GM12801 (cell line): ENCODE data around the gene ATP6V0A1.

ENCODE experiments used
- TF ChIP-seq, protein P1 (sequence below): IDR thresholded peaks from one replicate; pipeline ENCODE4 v1.5.1; 2011; ENCODE audit warnings: control low read depth; ENCODE audit not compliant: insufficient read length; ENCODE audit errors: extremely low read depth

Gene ATP6V0A1

DNA sequence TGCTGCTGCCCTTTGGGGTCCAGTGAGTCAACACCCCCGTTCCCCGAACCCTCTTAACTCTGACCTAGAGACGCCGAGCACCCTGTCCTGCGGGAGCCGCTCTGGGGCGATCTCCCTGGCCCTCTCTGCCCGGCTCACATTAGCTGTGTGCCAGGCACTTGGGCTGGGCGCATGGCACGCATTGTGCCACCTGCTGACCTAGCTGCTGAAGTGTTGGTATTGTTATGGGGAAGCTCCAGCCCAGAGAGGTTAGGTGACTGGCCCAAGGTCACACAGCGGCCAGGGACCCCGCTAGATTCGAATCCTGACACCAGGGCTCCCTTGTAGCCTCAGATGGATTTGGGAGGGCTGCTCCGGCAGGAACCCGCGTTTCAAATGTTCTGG is 95.2 kb downstream of the ATP6V0A1 start:
- TF ChIP-seq, protein P1, sequence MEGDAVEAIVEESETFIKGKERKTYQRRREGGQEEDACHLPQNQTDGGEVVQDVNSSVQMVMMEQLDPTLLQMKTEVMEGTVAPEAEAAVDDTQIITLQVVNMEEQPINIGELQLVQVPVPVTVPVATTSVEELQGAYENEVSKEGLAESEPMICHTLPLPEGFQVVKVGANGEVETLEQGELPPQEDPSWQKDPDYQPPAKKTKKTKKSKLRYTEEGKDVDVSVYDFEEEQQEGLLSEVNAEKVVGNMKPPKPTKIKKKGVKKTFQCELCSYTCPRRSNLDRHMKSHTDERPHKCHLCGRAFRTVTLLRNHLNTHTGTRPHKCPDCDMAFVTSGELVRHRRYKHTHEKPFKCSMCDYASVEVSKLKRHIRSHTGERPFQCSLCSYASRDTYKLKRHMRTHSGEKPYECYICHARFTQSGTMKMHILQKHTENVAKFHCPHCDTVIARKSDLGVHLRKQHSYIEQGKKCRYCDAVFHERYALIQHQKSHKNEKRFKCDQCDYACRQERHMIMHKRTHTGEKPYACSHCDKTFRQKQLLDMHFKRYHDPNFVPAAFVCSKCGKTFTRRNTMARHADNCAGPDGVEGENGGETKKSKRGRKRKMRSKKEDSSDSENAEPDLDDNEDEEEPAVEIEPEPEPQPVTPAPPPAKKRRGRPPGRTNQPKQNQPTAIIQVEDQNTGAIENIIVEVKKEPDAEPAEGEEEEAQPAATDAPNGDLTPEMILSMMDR = no peak

DNA sequence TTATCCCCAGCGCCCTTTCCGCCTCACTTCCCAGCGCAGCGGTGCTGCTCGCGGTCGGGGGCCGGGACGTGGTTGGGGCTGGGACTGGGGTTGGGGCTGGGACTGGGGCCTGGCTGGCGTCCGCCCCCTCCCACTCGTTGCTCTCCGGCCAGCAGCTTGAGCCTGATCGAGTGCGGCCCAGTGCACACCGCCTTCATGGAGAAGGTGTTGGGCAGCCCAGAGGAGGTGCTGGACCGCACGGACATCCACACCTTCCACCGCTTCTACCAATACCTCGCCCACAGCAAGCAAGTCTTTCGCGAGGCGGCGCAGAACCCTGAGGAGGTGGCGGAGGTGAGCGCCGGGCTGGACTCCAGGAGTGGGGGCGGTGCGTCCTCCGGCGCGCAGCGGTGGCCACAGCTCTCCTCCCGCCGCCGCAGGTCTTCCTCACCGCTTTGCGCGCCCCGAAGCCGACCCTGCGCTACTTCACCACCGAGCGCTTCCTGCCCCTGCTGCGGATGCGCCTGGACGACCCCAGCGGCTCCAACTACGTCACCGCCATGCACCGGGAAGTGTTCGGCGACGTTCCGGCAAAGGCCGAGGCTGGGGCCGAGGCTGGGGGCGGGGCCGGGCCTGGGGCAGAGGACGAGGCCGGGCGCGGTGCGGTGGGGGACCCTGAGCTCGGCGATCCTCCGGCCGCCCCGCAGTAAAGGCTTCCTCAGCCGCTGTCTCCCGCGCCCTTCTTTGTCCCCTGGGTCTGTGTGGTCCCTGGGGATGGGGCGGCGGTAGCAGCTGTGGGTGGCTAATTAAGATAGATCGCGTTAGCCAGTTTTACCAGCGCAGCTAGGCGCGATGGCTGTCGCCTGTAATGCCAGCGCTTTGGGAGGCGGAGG is 95.8 kb downstream of the ATP6V0A1 start:
- TF ChIP-seq, protein P1 = no peak

DNA sequence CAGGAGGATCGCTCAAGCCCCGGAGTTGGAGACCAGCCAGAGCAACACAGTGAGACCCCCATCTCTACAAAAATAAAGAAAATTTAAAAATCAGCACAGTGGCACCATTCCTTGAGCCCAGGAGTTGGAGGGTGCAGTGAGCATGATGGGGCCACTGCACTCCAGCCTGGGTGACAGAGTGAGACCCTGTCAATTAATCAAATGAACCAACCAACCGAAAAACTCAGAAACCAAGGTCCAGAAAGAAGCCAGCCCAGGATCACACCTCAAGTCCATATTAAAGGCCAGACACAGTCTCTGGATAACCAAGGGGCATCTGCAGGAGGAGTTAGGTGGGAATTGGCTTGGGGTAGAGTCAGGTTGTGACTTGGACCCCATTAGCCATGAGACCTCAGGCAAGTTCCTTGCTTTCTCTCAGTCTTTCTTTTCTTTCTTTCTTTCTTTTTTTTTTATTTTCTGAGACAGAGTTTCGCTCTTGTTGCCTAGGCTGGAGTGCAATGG is 96.5 kb downstream of the ATP6V0A1 start:
- TF ChIP-seq, protein P1 = no peak

DNA sequence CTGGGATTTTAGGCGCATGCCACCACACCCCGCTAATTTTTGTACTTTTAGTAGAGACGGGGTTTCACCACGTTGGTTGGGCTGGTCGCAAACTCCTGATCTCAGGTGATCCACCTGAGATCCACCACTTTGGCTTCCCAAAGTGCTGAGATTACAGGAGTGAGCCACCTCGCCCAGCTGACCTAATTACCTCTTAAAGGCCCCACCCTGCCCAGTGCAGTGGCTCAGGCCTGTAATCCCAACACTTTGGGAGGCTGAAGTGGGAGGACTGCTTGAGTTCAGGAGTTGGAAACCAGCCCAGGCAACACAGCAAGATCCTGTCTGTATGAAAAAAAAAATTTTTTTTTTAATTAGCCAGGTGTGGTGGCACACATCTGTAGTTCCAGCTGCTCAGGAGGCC is 100.4 kb downstream of the ATP6V0A1 start:
- TF ChIP-seq, protein P1 = no peak

DNA sequence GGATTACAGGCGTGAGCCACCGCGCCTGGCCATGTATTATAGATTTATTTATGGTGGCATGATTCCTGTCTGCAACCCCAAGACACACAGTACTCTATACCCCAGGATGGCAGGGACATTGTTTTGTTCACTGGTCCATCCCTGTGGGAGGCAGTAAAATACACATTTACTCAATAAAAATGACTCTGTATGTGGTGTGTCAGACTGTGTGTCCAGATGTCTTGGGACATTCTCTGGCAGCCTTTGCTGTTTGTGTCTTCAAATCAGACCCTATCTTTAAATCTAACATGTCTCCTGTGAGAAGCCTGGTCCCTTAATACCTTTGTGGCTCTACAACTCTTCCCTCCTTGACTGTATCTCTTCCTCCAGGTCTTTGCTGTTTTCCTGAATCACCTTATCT is 101.6 kb downstream of the ATP6V0A1 start:
- TF ChIP-seq, protein P1 = no peak

DNA sequence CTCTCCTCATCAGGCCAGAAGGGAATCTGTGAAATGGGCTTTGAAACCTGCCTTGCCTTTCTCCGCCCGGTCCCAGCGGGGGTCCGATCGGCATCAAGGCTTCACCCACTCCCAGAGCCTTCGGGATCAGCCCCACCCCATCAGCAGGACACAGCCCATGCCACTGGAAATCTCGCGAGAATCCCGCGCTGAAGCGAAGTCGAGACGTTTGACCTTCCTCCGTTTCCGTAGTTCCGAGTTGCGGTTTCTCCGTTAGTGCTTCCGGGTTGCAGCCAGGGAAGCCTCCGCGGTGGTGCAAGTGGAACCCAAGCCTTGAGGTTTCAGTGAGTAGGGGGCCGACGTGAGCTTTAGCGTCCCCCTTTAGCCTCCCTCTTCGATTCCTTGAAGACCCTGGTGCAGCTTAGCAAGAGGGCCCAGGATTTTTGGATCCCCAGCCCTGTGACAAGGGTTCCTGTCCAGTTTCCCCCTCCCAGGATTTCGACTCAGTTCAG is 103.3 kb downstream of the ATP6V0A1 start, which contains the start of gene COASY:
Gene COASY (plus strand): TSS at position 252 of the 491 bp plus-strand sequence. CDS start 475 bp downstream, outside the sequence.
- TF ChIP-seq, protein P1 = no peak

DNA sequence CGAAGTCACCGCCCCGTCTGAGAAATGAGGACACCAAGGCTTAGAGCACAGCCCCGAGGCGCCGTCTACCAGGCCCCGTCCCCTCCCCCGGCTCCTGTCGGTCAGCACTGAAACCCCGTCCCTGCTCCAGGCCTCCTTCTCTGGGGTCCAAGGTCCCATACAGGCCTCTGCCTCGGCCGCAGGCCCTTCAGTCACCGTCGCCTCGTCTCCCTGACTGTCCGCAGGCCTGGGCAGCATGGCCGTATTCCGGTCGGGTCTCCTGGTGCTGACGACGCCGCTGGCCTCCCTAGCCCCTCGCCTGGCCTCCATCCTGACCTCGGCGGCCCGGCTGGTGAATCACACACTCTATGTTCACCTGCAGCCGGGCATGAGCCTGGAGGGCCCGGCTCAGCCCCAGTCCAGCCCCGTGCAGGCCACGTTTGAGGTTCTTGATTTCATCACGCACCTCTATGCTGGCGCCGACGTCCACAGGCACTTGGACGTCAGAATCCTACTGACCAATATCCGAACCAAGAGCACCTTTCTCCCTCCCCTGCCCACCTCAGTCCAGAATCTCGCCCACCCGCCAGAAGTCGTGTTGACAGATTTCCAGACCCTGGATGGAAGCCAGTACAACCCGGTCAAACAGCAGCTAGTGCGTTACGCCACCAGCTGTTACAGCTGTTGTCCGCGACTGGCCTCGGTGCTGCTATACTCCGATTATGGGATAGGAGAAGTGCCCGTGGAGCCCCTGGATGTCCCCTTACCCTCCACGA is 103.9 kb downstream of the ATP6V0A1 start:
- TF ChIP-seq, protein P1 = no peak
